GM04503 (cell line): ENCODE measurements around the gene COL9A1.
A peak's percentile ranks its signal among the peaks of the same experiment; 100 is the strongest.
"Not testable (repeated sequence)": the region's sequence is repeated elsewhere in the genome, so short reads cannot be mapped to it uniquely, and the experiment has no call there.

ENCODE experiments used
- DNase-seq: peaks from one replicate; pipeline ENCODE4 v3.0.0-alpha.2; 2012; ENCODE audit warnings: low read depth

Gene COL9A1

GRCh38 chr6:70303034-70303525 lies at the start of gene COL9A1:
COL9A1 (minus strand) TSS chr6:70303084; CDS start chr6:70302924, 160 bp downstream.
- DNase-seq, result no peak

DNA sequence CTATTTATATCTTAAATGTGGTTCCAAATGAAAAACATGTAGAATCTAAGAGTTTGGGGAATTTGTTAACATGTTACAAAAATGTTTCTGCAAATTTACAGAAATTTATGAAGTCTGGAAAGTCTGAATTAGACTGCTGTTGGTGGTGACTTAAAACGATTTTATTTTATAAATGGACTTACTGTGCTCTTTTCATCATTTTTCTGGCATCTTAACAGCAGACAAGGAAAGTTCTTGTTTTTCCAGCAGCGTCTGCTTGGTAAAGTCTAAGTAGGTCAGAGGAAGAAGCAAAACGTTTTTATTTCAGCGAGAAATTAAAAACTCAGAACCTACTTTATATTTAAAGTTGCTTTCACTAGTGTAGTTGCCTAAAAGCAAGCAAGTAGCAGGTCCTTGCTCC lies 48.6 kb upstream of the COL9A1 start:
- no peak for DNase-seq

GRCh38 chr6:70345619-70346018 lies 42.7 kb upstream of the COL9A1 start:
- DNase-seq, result no peak

GRCh38 chr6:70343313-70343712 lies 40.4 kb upstream of the COL9A1 start:
- DNase-seq, result no peak

- DNase-seq, result not testable (repeated sequence)
These were observed 36.9 kb upstream of the COL9A1 start for GRCh38 chr6:70339810-70340209.

- DNase-seq, result no peak
These were observed 35.9 kb upstream of the COL9A1 start for GRCh38 chr6:70338775-70339174.

GRCh38 chr6:70337743-70338105 lies 34.8 kb upstream of the COL9A1 start:
- DNase-seq, result no peak

DNA sequence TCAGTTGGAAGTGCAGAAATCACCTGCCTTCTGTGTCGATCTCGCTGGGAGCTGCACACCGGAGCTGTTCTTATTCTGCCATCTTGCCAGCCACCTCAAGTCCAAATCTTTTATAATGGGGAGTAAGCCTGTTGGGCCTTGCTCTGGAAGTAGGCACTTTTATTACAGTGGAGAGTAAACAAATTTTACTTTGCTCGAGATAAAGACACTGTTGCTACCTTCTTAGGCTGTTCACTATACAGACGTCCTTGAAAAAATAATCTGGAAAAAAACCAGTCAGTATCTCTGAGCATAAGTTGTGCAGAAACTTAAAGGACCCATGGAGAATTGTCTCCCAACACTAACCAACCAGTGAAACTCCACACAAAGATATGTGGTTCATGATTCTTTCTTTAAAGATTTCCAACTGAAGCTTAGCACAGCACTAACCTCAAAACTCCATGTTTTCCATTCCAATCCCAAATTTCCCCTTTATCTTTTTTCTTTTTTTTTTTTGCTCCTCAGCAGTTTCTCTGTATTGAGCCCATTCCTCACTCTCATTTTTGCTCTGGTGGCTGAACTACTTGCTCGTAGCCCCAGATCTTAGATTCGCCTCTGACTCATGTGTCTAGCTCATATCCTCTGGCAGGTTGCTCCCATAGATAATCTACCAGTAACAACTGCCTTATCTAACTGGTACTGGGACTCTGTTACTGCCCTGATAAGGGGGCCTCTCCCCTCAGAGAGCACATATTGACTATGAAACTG lies 34.3 kb upstream of the COL9A1 start:
- DNase-seq, result no peak

DNA sequence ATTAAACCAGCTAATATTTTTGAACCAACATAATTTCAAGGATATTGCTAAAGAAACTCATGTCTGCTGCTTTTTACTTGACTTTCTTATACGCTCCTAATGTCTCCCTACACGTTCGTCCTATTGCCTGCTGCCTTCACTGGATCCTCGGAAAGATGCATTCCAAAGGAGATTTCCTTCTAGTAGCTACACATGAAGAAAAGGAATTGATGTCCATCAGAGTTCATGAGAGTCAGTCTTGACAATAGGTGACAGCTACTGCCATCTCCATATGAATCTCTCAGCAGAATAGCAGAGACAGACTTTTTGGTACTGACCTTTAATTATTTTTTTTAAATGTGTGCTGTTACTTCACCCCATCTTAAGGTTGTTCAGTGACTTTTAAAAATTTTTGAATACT lies 24.2 kb upstream of the COL9A1 start:
- no peak for DNase-seq

DNA sequence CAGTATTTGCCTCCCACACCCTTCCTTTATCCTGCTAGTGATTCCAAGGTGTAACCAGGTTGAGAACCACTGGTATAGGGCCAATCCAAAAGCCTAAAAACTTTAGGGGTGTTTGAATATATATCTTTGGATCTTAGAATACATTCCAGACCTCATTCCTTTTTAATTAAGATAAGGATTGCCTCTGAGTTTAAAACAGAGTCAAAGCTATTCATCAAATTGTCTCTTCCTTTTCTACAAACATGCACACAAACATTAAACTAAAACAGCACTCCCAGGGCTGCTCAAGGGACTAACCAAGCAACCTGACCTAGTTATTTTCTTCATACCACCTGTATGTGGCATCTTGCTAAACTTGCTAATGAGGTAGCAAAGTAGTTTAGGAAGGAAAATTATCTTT lies 22.1 kb upstream of the COL9A1 start:
- DNase-seq, result no peak

DNA sequence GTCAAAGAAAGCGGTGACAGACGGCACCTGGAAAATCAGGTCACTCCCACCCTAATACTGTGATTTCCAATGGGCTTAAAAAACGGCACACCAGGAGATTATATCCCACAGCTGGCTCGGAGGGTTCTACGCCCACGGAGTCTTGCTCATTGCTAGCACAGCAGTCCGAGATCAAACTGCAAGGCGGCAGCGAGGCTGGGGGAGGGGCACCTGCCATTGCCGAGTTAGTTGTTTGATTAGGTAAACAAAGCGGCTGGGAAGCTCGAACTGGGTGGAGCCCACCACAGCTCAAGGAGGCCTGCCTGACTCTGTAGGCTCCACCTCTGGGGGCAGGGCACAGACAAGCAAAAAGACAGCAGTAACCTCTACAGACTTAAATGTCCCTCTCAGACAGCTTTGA lies 14.9 kb upstream of the COL9A1 start:
- not testable (repeated sequence) for DNase-seq

DNA sequence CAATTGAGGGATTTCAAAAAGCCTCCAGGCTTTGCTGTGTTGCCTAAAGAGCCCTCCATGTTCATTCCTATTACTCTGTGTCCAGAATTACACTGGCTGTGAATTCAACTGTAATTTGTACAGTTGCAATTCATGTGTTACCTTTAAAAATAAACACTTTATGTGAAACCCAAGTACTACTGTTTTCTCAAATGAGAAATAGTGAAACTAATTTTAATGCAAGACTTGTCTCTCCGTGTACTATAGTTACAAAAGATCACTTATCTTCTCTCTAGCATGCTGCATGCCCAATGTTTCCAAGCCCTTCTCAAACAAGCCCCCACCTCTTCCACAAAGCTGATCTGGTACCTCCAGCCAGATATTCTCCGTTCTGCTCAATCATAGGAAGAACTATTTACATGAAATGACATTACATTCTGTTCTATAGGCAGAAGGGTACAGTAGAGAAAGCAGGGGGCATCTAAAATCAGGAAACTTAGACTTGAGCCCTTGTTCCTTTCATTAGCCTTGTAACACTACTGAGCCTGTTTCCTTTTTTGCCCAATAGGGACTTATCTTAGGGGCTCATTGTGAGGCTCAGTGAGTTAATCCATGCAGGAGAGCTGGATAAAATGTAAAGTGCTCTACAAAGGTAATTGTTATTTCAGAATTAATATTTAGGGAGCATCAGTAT lies 12.3 kb upstream of the COL9A1 start:
- DNase-seq, result no peak

GRCh38 chr6:70314296-70314695 lies 11.4 kb upstream of the COL9A1 start:
- DNase-seq, result no peak

DNA sequence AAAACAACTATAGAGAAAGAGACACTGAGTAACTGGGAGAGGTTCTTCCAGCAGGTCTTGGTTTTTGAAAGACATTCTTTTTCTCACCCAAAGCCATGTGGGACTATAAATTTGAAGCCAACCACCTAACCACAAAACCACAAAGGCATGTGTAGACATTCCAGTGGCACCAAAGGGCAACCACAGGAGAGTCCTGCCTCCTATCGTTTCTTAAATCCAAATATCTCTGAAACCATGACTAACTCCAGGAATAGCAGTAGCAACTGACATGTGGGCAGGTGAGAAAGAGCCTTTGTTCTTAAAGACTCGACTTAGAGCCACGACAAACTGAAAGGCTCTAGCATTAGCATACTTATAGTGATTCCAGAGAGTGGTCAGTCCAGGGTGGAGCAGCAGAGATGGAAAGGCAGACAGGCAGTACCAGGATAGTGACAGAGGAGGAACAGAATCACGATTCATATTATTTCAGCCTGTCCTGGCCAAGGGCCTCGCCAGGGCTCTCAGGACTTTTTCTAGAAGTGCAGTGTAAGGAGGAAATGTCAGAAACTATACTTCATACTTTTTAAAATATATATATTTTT lies 9.4 kb upstream of the COL9A1 start:
- peak; percentile 50 for DNase-seq

DNA sequence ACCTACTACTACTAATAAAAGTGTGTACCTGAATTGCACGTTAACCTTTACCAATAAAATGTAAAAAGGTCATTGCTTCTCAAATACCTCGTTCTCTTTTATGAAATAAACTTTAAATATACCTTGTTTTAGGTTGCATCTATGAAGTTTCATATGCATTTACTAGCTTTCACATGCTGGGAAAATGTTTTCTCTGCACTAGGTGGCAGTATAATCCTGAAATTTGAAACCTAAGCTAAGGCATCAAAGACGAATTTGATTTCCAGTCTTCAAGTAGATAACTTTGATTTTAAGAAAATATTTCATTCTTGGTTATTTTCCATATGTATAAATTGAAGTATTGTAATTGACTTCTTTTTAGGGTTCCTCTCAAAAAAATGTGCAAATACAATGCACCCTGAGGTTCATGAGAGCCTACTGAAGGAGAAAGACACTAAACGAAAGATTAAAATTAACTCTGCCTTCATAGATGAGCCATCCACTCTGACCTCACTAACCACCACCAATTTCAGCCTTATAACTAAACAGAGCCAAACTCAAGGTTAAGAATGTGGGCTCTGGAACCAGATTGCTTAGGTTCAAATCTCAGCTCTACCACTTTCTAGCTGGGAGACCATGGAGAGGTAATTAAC lies 7.3 kb upstream of the COL9A1 start:
- peak; percentile 1 for DNase-seq

DNA sequence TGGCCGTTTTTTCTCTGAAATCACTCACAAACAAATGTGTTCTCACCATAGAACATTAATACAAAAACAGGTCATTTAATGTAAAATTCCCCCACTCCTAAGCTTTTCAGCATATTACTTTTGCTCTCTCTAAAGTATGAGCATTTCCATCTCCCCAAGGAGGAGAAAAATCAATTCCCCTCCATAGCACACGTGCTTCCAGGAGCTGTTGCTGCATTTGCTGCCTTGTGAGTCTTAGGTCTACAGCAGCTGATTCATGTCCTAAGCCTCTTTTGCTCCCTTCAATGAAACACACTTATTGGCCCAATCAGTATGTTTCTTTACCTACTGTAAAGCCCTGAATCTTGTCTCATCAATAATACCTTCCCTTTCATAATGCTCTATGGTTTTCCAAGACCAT lies 6.4 kb upstream of the COL9A1 start:
- DNase-seq, result no peak

- not testable (repeated sequence) for DNase-seq
These were observed 5.3 kb upstream of the COL9A1 start for GRCh38 chr6:70308142-70308541.

DNA sequence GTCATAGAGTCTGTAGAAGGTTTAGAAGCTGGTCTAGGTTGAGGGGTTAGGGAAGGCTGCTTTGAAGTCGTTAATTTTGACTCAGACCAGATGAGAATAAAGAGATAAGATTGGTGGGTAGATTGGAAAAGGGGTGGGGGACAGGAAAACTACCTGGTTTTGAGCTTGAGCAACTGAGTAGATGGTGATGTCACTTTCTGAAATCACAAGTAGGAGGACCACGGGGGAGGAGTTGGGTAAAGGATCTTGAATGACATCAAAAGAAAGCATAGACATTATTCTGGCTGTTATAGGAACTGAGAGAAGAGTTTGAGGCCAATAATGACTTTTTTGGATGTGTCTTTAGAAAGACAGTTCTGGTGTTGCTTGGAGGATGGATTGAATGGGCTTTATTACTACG lies 4.1 kb upstream of the COL9A1 start:
- no peak for DNase-seq

DNA sequence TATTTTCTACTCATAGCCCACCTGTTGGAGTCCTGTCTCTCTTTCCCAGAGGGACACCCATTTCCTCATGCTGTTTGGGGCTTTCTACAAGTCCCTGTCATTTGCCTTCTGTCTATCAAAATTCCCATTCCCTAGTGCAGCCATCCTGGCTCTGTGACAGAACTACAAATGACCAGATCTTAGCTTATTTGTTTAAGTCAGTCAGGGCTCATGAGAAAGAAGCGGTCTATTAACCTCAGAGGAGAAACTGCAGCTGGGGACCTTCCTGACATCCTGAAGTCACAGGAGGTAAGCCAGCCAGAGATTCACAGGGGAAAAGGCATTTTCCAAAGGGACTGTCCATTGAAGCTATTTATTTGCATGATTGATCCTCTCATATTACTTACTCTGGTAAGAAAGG lies 1.7 kb upstream of the COL9A1 start:
- DNase-seq, result no peak

DNA sequence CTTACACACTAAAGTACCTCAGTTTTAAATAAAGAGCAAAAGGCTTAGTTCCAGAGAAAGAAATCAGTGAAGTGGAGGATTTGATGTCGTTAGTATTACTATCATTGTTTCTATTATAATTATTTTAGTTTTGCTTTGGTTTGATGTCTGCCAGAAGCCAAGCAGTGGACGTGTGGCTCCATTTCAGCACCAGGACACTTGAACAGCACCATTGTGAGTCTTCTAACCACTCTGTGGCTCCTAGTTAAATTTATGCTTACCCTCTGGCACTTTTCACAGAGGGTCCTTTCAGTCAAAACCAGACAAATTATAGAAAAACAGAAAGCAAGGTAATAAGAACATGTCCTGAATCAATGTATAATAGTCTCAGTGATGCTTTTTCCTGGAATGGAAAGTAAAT lies 3.4 kb downstream of the COL9A1 start:
- DNase-seq, result no peak

DNA sequence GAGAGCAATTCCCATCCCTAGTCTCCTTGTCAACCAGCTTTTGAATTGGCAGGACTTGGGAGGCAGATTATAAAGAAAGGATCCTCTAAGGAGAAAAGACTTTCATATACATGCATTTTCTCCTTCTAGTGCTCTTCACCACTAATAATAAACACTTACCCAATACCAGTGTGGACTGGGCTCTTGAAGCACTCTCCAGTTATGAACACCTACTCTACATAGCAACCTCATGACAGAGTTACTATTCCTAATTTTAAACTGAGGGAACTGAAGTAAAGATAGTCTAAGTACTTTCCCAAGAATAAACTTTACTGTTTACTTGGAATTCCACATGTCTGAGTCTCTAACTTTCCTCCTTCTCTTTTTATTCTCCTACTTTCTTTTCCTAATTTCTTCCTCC lies 4.8 kb downstream of the COL9A1 start:
- no peak for DNase-seq

GRCh38 chr6:70292193-70292592 lies 10.7 kb downstream of the COL9A1 start:
- DNase-seq, result no peak

DNA sequence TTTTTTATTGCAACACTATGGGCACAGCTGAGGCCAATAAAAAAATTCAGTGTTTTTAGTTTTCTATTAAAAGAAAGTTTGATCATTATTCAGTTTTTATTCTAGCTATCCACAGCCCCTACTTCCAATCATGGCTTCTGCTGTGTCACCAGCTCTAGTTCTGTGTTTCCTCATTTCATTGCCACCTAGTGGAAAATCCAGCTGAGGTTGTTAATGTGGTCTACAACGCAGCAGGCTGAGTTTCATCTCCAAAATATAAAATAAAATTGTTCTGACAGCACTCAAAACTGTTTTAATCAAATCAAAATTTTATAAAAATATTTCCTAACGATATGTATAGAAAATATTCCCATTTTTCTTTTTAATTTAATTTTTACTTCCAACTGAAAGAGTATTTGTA lies 13.6 kb downstream of the COL9A1 start:
- no peak for DNase-seq
